H1 (cell line): ENCODE measurements around the gene TOR1B. TPM values are rescaled to one million over a fixed set of nuclear protein-coding genes. Genes with fewer than 3 reads are reported as not detected.

Experiments
- BACH1 ChIP-seq: IDR thresholded peaks from 2 replicates; pipeline ENCODE4 v1.6.1; 2012; ENCODE audit warnings: low read length, improper control_type of control experiment
- CHD2 ChIP-seq: IDR thresholded peaks from 2 replicates; pipeline ENCODE4 v1.6.1; 2012; ENCODE audit warnings: low read length, improper control_type of control experiment
- EGR1 ChIP-seq: IDR thresholded peaks from 2 replicates; pipeline ENCODE4 v1.6.1; 2011; ENCODE audit warnings: low read depth, low read length, borderline replicate concordance
- FOSL1 ChIP-seq: IDR thresholded peaks from 2 replicates; pipeline ENCODE4 v1.6.1; 2011; ENCODE audit warnings: mild to moderate bottlenecking, low read depth, low read length, moderate library complexity; ENCODE audit not compliant: insufficient read depth
- HDAC6 ChIP-seq: IDR thresholded peaks from one replicate; pipeline ENCODE4 v1.7.1; 2012; ENCODE audit warnings: low read depth, mild to moderate bottlenecking, inconsistent platforms, low read length, moderate library complexity
- SIRT6 ChIP-seq: IDR thresholded peaks from one replicate; pipeline ENCODE4 v1.7.1; 2012; ENCODE audit warnings: low read length, inconsistent platforms
- SP2 ChIP-seq: IDR thresholded peaks from 2 replicates; pipeline ENCODE4 v1.6.1; 2012; ENCODE audit warnings: mild to moderate bottlenecking, low read length, inconsistent platforms
- TBP ChIP-seq: IDR thresholded peaks from 2 replicates; pipeline ENCODE4 v1.6.1; 2011; ENCODE audit warnings: low read depth, low read length, improper control_type of control experiment
- TCF12 ChIP-seq: IDR thresholded peaks from 2 replicates; pipeline ENCODE4 v1.6.1; 2011; ENCODE audit warnings: low read depth, mild to moderate bottlenecking, low read length
- YY1 ChIP-seq: IDR thresholded peaks from 2 replicates; pipeline ENCODE4 v1.6.1; 2011; ENCODE audit warnings: low read depth, mild to moderate bottlenecking, low read length
- polyA plus RNA-seq, 7 experiments: library from polyadenylated mRNA; depleted of rRNA in 3 of 7; stranded (reverse) in 5 of 7; unstranded in 2 of 7; fragments of >200 nt in 5 of 7; fragments of 200-250 nt in 2 of 7; gene quantifications; 1 replicate in 5 of 7; 2 replicates in 1 of 7; 4 replicates in 1 of 7; pipeline versions ENCODE4 v1.2.1 to v1.2.3, GENCODE V29; 2011 to 2013; ENCODE audit warnings: missing spikeins in 2 of 7, mixed read lengths in 2 of 7
- total RNA-seq: library from RNA; stranded (reverse); fragmentation: NEBNext Ultra II Directional; extraction: Animal tissue kit (Norgen Biotek cat#: 25700); gene quantifications from 2 replicates; pipeline ENCODE4 v1.2.1, GENCODE V29; 2021
- TF ChIP-seq, protein P1 (sequence below): IDR thresholded peaks from 2 replicates; pipeline ENCODE4 v1.6.1; 2011; ENCODE audit warnings: low read depth, mild to moderate bottlenecking, low read length; ENCODE audit not compliant: insufficient read depth
- TF ChIP-seq, protein P2 (sequence below): fragments of 300-600 bp; sonication (generic); IDR thresholded peaks from 2 replicates; pipeline ENCODE4 v1.7.1; 2012; ENCODE audit warnings: low read length, moderate library complexity, mild to moderate bottlenecking, inconsistent platforms; ENCODE audit not compliant: insufficient replicate concordance

TOR1B gene
- total and polyA plus RNA-seq, 2 of the 8 experiments (the other 6 are each of a cell fraction or from before 2014, with no cell fraction given) = 11.4 to 17.4 TPM

- TF ChIP-seq, protein P1, sequence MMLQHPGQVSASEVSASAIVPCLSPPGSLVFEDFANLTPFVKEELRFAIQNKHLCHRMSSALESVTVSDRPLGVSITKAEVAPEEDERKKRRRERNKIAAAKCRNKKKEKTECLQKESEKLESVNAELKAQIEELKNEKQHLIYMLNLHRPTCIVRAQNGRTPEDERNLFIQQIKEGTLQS = no peak
- TF ChIP-seq SIRT6 (no peak), TCF12 (no peak), BACH1 (no peak), SP2 (no peak), CHD2 (peak; percentile 79), EGR1 (0 out of 2 replicates have a peak, but pooled peaks have one; percentile 46), FOSL1 (no peak), HDAC6 (no peak), YY1 (peak; percentile 100), TBP (peak; percentile 65)
- TF ChIP-seq, protein P2, sequence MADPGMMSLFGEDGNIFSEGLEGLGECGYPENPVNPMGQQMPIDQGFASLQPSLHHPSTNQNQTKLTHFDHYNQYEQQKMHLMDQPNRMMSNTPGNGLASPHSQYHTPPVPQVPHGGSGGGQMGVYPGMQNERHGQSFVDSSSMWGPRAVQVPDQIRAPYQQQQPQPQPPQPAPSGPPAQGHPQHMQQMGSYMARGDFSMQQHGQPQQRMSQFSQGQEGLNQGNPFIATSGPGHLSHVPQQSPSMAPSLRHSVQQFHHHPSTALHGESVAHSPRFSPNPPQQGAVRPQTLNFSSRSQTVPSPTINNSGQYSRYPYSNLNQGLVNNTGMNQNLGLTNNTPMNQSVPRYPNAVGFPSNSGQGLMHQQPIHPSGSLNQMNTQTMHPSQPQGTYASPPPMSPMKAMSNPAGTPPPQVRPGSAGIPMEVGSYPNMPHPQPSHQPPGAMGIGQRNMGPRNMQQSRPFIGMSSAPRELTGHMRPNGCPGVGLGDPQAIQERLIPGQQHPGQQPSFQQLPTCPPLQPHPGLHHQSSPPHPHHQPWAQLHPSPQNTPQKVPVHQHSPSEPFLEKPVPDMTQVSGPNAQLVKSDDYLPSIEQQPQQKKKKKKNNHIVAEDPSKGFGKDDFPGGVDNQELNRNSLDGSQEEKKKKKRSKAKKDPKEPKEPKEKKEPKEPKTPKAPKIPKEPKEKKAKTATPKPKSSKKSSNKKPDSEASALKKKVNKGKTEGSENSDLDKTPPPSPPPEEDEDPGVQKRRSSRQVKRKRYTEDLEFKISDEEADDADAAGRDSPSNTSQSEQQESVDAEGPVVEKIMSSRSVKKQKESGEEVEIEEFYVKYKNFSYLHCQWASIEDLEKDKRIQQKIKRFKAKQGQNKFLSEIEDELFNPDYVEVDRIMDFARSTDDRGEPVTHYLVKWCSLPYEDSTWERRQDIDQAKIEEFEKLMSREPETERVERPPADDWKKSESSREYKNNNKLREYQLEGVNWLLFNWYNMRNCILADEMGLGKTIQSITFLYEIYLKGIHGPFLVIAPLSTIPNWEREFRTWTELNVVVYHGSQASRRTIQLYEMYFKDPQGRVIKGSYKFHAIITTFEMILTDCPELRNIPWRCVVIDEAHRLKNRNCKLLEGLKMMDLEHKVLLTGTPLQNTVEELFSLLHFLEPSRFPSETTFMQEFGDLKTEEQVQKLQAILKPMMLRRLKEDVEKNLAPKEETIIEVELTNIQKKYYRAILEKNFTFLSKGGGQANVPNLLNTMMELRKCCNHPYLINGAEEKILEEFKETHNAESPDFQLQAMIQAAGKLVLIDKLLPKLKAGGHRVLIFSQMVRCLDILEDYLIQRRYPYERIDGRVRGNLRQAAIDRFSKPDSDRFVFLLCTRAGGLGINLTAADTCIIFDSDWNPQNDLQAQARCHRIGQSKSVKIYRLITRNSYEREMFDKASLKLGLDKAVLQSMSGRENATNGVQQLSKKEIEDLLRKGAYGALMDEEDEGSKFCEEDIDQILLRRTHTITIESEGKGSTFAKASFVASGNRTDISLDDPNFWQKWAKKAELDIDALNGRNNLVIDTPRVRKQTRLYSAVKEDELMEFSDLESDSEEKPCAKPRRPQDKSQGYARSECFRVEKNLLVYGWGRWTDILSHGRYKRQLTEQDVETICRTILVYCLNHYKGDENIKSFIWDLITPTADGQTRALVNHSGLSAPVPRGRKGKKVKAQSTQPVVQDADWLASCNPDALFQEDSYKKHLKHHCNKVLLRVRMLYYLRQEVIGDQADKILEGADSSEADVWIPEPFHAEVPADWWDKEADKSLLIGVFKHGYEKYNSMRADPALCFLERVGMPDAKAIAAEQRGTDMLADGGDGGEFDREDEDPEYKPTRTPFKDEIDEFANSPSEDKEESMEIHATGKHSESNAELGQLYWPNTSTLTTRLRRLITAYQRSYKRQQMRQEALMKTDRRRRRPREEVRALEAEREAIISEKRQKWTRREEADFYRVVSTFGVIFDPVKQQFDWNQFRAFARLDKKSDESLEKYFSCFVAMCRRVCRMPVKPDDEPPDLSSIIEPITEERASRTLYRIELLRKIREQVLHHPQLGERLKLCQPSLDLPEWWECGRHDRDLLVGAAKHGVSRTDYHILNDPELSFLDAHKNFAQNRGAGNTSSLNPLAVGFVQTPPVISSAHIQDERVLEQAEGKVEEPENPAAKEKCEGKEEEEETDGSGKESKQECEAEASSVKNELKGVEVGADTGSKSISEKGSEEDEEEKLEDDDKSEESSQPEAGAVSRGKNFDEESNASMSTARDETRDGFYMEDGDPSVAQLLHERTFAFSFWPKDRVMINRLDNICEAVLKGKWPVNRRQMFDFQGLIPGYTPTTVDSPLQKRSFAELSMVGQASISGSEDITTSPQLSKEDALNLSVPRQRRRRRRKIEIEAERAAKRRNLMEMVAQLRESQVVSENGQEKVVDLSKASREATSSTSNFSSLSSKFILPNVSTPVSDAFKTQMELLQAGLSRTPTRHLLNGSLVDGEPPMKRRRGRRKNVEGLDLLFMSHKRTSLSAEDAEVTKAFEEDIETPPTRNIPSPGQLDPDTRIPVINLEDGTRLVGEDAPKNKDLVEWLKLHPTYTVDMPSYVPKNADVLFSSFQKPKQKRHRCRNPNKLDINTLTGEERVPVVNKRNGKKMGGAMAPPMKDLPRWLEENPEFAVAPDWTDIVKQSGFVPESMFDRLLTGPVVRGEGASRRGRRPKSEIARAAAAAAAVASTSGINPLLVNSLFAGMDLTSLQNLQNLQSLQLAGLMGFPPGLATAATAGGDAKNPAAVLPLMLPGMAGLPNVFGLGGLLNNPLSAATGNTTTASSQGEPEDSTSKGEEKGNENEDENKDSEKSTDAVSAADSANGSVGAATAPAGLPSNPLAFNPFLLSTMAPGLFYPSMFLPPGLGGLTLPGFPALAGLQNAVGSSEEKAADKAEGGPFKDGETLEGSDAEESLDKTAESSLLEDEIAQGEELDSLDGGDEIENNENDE = no peak
These were observed 21.1 kb downstream of the TOR1B start, which contains the start of gene TOR1A (continued) for GRCh38 chr9:129823935-129824601.
